GM20431 (cell line): ENCODE results near the gene STX3.
"Not testable (repeated sequence)": the region's sequence is repeated elsewhere in the genome, so short reads cannot be mapped to it uniquely, and the experiment has no call there.

Experiments
- in situ Hi-C: fragments of 300-500 bp; cut with MseI, MboI; formaldehyde crosslinking; loops from one replicate; pipeline ENCODE4 v1.15.0; 2020; ENCODE audit warnings: low sequenced_read_pairs; ENCODE audit not compliant: unreplicated experiment

Gene STX3

DNA sequence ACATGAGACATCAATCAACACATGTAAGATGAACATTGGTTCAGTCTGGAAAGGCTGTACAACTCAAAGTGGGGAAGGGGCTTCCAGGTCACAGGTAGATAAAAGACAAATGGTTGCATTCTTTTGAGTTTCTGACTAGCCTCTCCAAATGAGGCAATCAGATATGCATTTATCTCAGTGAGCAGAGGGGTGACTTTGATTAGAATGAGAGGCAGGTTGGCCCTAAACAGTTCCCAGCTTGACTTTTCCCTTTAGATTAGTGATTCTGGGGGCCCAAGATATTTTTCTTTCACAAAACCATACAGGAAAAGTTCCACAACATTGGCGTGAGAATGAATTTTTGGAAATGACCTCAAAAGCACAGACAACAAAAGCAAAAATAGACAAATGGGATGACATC, 61.3 kb downstream of the STX3 start:
- in situ Hi-C loops: not testable (repeated sequence)

DNA sequence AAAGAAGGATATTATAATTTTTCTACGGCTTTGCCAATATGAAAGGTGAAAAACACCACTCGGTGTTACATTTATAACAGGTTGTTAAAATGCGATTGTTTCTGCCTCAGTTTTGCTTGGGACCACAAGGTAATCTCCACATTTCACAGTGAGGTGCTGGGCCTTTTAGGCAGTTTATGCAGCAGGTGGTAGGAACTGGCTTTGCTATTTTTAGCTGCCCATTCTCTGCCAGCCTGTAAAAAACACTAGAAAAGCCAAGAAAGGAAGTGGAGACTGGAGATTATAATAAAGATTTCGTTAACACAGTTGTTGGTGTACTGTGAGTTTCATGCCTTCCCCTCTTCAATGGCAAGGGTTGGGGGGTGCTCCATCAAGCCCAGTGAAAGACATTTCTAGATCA, 63.4 kb downstream of the STX3 start:
- in situ Hi-C loops: no loop called here

- in situ Hi-C loops: no loop called here
Measured at GRCh38 chr11:59822989-59823566, 67.9 kb downstream of the STX3 start.

DNA sequence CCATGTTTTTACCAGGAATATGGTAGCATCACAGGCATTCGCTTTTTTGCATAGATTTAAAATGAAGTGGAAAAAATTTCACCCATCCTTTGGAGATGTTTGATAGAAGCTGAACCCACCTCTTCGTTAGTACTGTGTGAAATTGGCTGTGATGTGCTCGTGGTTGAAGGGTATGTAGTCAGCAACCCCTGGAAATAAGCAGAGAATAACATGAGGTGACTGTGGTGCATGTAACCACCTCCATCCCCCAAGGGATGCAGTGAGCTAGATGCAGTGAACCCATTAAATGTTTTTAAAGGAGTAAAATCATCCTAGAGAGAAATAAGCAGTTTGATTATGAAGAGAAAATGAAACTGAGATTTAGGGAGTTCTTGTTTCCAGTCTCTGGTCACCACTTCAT, 74.2 kb downstream of the STX3 start:
- in situ Hi-C loops: no loop called here

DNA sequence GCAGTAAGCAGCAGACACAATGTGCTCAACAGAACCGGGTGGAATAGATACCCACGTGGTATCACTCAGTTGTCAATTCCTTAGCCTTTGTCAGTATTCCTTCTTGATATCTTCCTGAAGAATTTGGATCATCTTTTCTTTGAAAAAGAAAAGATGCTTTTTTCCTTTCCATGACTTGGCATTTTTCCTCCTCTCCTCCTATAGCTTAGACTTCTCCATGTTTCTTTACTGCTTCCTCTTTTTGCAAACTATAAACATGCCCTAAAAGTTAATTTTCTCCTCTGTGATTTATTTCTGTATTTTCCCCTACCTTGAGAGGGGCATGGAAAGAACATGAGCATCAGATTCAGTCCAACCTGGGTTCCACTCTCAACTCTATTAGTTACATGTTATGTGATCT, 78.4 kb downstream of the STX3 start:
- in situ Hi-C loops: no loop called here

GRCh38 chr11:59839615-59840014, 84.4 kb downstream of the STX3 start:
- in situ Hi-C loops: loop anchor here (10.0 kb wide), 1 partner anchor 55 kb away; no protein-coding TSS in a partner anchor

DNA sequence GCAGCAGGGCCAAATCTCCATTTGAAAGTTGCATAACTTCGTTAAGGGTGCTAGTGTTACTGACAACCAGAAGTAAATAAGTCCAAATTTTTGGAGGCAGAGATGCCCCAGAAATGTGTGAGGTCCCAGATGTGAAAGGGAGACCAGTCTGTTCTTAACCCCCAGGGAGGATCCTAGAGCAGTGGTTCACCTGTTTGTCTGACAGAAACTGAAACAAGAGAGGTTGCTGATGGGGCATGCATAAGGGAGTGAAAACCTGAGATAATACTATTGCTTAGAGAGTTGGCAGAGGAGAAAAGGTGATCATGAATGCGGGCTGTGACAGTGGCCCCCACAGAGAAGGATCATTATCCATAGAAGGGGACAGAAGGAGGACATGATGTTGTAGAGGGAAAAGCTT, 86.3 kb downstream of the STX3 start:
- in situ Hi-C loops: loop anchor here (10.0 kb wide), 1 partner anchor 57 kb away; no protein-coding TSS in a partner anchor

GRCh38 chr11:59842316-59842715, 87.1 kb downstream of the STX3 start:
- in situ Hi-C loops: loop anchor here (10.0 kb wide), 1 partner anchor 58 kb away; no protein-coding TSS in a partner anchor

- in situ Hi-C loops: loop anchor here (10.0 kb wide), 1 partner anchor 61 kb away; no protein-coding TSS in a partner anchor
Measured at GRCh38 chr11:59845399-59845798, 90.2 kb downstream of the STX3 start, which contains the start of gene CBLIF. TSS of gene CBLIF (minus strand) at chr11:59845499. CDS start at chr11:59845453, 46 bp downstream.

- in situ Hi-C loops: loop anchor here (10.0 kb wide), 1 partner anchor 62 kb away; no protein-coding TSS in a partner anchor
Measured at GRCh38 chr11:59846556-59846955, 91.4 kb downstream of the STX3 start.

DNA sequence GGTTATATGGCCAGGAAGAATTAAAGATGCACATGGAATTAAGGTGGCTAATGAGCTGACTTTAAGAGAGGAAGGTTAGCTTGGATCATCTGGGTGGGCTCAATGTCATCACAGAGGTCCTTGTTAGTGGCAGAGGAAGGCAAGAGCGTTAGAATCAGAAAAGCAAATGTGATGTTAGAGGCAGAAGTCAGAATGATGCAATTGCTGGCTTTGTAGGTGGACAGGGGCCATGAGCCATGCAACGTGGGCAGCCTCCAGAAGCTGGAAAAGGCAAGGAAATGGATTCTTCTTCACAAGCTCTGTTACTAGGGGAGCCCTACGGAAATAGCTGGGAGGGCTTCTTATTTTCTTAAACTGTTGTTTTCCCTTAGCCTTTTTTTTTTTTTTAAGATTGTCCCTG, 92.5 kb downstream of the STX3 start:
- in situ Hi-C loops: loop anchor here (10.0 kb wide), 1 partner anchor 63 kb away; no protein-coding TSS in a partner anchor

- in situ Hi-C loops: loop anchor here (10.0 kb wide), 1 partner anchor 64 kb away; no protein-coding TSS in a partner anchor
Measured at GRCh38 chr11:59848439-59848838, 93.3 kb downstream of the STX3 start.

DNA sequence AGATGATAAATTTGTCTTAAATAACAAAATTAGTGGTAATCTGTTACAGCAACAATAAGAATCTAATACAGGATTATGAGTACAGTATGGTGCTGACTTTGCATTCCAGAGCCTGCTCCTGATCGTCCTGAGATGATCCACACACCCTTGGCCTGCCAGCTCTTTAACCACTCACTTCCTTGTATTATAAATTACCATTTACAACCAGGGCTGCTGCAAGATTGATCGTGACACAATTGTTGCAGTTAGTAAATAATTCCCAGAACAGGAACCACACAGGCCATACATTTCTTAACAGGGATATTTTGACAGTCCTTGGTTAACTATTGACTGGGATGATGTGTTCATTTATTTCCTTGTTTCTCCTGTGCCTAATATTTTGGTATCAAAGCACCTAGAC, 94.0 kb downstream of the STX3 start:
- in situ Hi-C loops: loop anchor here (10.0 kb wide), 1 partner anchor 64 kb away; no protein-coding TSS in a partner anchor

- in situ Hi-C loops: loop anchor here (10.0 kb wide), 1 partner anchor 65 kb away; no protein-coding TSS in a partner anchor
Measured at GRCh38 chr11:59849551-59849950, 94.4 kb downstream of the STX3 start.

DNA sequence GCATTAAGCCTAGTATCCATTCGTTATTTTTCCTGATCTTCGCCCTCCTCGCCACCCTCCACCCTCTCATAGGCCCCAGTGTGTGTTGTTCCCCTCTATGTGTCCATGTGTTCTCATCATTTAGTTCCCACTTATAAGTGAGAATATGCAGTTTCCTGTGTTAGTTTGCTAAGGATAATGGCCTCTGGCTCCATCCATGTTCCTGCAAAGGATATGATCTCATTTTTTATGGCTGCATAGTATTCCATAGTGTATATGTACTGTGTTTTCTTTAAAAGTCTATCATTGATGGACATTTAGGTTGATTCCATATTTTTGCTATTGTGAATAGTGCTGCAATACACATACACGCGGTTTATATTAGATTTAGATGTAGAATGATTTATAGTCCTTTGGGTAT, 96.2 kb downstream of the STX3 start:
- in situ Hi-C loops: not testable (repeated sequence)

GRCh38 chr11:59854871-59855270, 99.7 kb downstream of the STX3 start:
- in situ Hi-C loops: no loop called here
